Measurements from ENCODE around the gene WNT8B. TPM values are rescaled to one million over a fixed set of nuclear protein-coding genes. Genes with fewer than 3 reads are reported as not detected.

WNT8B gene
- total and polyA plus RNA-seq, 9 of the 15 experiments (the other 6 are each of a cell fraction or from before 2014, with no cell fraction given), result not detected

GRCh38 chr10:100490531-100490930, 27.7 kb downstream of the WNT8B start (continued):
- TF ChIP-seq ZBTB5 (IDR thresholded peaks at IDR 0.05), result no peak

DNA sequence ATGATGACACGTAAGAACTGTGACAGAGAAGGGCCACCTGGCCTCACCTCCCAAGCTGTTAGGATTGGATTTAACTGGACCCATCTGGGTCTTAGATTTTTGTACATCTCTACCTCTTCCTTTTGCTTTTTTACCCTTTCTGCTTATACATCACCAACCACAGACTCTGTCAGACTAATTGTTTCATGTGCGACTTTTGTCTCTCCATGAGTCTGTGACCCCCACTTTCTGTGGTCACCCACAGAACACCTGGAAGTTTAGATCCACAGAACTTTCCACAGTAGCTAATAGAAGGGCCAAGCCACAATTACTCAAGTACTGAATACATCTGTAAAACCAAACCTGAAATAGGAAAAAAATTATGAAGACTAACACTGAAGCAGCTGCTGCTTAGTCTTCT, 33.8 kb downstream of the WNT8B start:
- H2AFZ ChIP-seq (ENCODE audit: low read depth, low read length), result no peak overlapping the region
- H3K9me3 ChIP-seq (replicated peaks; ENCODE audit: control insufficient read depth, insufficient read depth, low read depth, low read length), result no peaks in the 10 kb centered on the region
- H3K79me2 ChIP-seq (ENCODE audit: control insufficient read depth, insufficient read depth, low read length), result no peaks in the 10 kb centered on the region
- H3K9me1 ChIP-seq (ENCODE audit: control insufficient read depth, insufficient read depth, low read length), result no peaks in the 10 kb centered on the region
- ChIA-PET CTCF (ENCODE audit: low intra/inter-chr PET ratio) (no interaction called here), POLR2A (interaction anchor here (1.1 kb wide), 1 partner anchor 10 kb away, joined by 3 read pairs; no protein-coding TSS in a partner anchor)
- no peak overlapping the region for H3K27ac ChIP-seq (ENCODE audit: extremely low read depth, low read depth, low read length)
- ATAC-seq (no peak), FAIRE-seq (no peak), DNase-seq (ENCODE audit: extremely low read depth in 1 of 4, low spot score in 3 of 4) (no peak)
- H3K9ac ChIP-seq (ENCODE audit: insufficient read depth in 1 of 2, low read depth in 2 of 2, low read length in 2 of 2), result no peak overlapping the region
- no peak overlapping the region for H3K4me3 ChIP-seq
- intact Hi-C loops (cut with micrococcal nuclease), result no loop called here
- H3K4me2 ChIP-seq (ENCODE audit: insufficient read depth, low read length), result no peak overlapping the region
- H3K27me3 ChIP-seq (ENCODE audit: control insufficient read depth in 2 of 2, insufficient read depth in 2 of 2, low read length in 2 of 2), result no peaks in the 10 kb centered on the region
- no TSS peak for BruUV-seq (replicated peaks)
- H3K4me1 ChIP-seq (replicated peaks in 1 of 2; ENCODE audit: control insufficient read depth in 2 of 2, insufficient read depth in 2 of 2, low read length in 2 of 2), result no peaks in the 10 kb centered on the region
- no peaks in the 10 kb centered on the region for H4K20me1 ChIP-seq (replicated peaks; ENCODE audit: control insufficient read depth, insufficient read depth, low read length)
- 24% methylated on average over 2 of the region's 2 CpGs for WGBS (ENCODE audit: insufficient coverage, low coverage, missing lambda C conversion rate)
- peaks cover under 1% of the 10 kb centered on the region; the same call in 1 of the 3 replicates for H3K36me3 ChIP-seq (ENCODE audit: control insufficient read depth, insufficient read depth, low read length)
- in situ Hi-C loops (cut with MboI), result no loop called here
- TF ChIP-seq HSF4 (CRISPR knock-in tag; IDR thresholded peaks at IDR 0.05; ENCODE audit: borderline replicate concordance), result no peak
- no peak for TF ChIP-seq PATZ1 (CRISPR knock-in tag; IDR thresholded peaks at IDR 0.05; ENCODE audit: borderline replicate concordance)
- no peak for TF ChIP-seq U2AF2 (optimal IDR thresholded peaks at IDR 0.05; ENCODE audit: low read depth, low read length)
- TF ChIP-seq ZBTB34 (CRISPR knock-in tag; IDR thresholded peaks at IDR 0.05), result no peak
- no peak for TF ChIP-seq ZHX1 (conservative IDR thresholded peaks at IDR 0.05; ENCODE audit: low read length)
- TF ChIP-seq, protein P1, sequence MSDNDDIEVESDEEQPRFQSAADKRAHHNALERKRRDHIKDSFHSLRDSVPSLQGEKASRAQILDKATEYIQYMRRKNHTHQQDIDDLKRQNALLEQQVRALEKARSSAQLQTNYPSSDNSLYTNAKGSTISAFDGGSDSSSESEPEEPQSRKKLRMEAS (CRISPR knock-in tag; IDR thresholded peaks at IDR 0.05), result no peak
